ENCODE measurements around the gene RAB11FIP3.
A peak's percentile ranks its signal among the peaks of the same experiment; 100 is the strongest.
"Not testable (repeated sequence)": the region's sequence is repeated elsewhere in the genome, so short reads cannot be mapped to it uniquely, and the experiment has no call there.

Gene RAB11FIP3

GRCh38 chr16:469459-469858, 44.0 kb downstream of the RAB11FIP3 start:
- DNase-seq = not testable (repeated sequence)

- no peak for DNase-seq
Measured at GRCh38 chr16:470418-470817, 45.0 kb downstream of the RAB11FIP3 start.

GRCh38 chr16:471353-472198, 46.1 kb downstream of the RAB11FIP3 start:
- DNase-seq = no peak

GRCh38 chr16:472199-472504, 46.7 kb downstream of the RAB11FIP3 start:
- DNase-seq = no peak

GRCh38 chr16:473046-474043, 47.9 kb downstream of the RAB11FIP3 start:
- DNase-seq = no peak

- no peak for DNase-seq
Measured at GRCh38 chr16:474420-475122, 49.1 kb downstream of the RAB11FIP3 start.

GRCh38 chr16:476039-476438, 50.6 kb downstream of the RAB11FIP3 start:
- no peak for DNase-seq

GRCh38 chr16:477301-478157, 52.1 kb downstream of the RAB11FIP3 start:
- DNase-seq = peak in 2 of 3 donors; percentile 23 to 32

GRCh38 chr16:478287-478686, 52.8 kb downstream of the RAB11FIP3 start:
- DNase-seq = not testable (repeated sequence)

- DNase-seq = no peak
Measured at GRCh38 chr16:482468-483185, 57.2 kb downstream of the RAB11FIP3 start.

- no peak for DNase-seq
Measured at GRCh38 chr16:483341-484075, 58.1 kb downstream of the RAB11FIP3 start.

- no peak for DNase-seq
Measured at GRCh38 chr16:489606-490005, 64.2 kb downstream of the RAB11FIP3 start.

GRCh38 chr16:490768-491167, 65.3 kb downstream of the RAB11FIP3 start:
- no peak for DNase-seq

GRCh38 chr16:491220-491919, 65.9 kb downstream of the RAB11FIP3 start:
- no peak for DNase-seq

- peak in 1 of 3 donors; percentile 21 for DNase-seq
Measured at GRCh38 chr16:492211-492875, 66.9 kb downstream of the RAB11FIP3 start.

- not testable (repeated sequence) for DNase-seq
Measured at GRCh38 chr16:494676-495075, 69.2 kb downstream of the RAB11FIP3 start.

- peak; percentile 7 to 37 (median 23) for DNase-seq
Measured at GRCh38 chr16:495127-495748, 69.8 kb downstream of the RAB11FIP3 start.

GRCh38 chr16:496097-496886, 70.8 kb downstream of the RAB11FIP3 start:
- no peak for DNase-seq

All from suppressor macrophage treated with lipopolysaccharide for 1 hour (primary cell).